ENCODE data around the gene CCDC34. TPM values are rescaled to one million over a fixed set of nuclear protein-coding genes. Genes with fewer than 3 reads are reported as not detected.

Gene CCDC34
- total and polyA plus RNA-seq, 2 of the 8 experiments (the other 6 are each of a cell fraction or from before 2014, with no cell fraction given): 7.7 to 24.3 TPM

- Histone ChIP-seq H2BK20ac (ENCODE audit: low read length) (no peak overlapping the region), H3K18ac (ENCODE audit: extremely low read depth, low read length) (no peak overlapping the region), H2BK15ac (ENCODE audit: low read length) (no peak overlapping the region), H3K56ac (replicated peaks; ENCODE audit: insufficient read length, low read depth, low read length) (no peak overlapping the region), H3K27ac (ENCODE audit: low read depth, low read length) (no peak overlapping the region), H3K36me3 (ENCODE audit: control insufficient read depth in 2 of 4, insufficient read depth in 4 of 4, low read length in 3 of 4) (peaks cover 0 to 13% (median 0%) of the 10 kb centered on the region in 4 experiments; a peak in 2 of 8 replicates), H4K5ac (ENCODE audit: insufficient read length, low read depth, low read length) (no peak overlapping the region), H4K20me1 (replicated peaks in 1 of 2; ENCODE audit: control insufficient read depth in 1 of 2, insufficient read depth in 2 of 2, low read length in 2 of 2) (peaks cover 8 to 21% of the 10 kb centered on the region in 2 experiments), H2AFZ (ENCODE audit: low read length) (no peak overlapping the region), H3K79me1 (ENCODE audit: low read depth, low read length) (peaks cover 8% of the 10 kb centered on the region; the same call in 1 of the 2 replicates), H3K23ac (ENCODE audit: insufficient read length) (no peak overlapping the region), H3K4me3 (ENCODE audit: extremely low read depth in 1 of 4, insufficient read depth in 2 of 4, low read depth in 3 of 4, low read length in 4 of 4) (no peak overlapping the region), H3K9me3 (ENCODE audit: insufficient read depth in 2 of 2, low read depth in 1 of 2, low read length in 1 of 2) (no peaks in the 10 kb centered on the region), H3K27me3 (replicated peaks in 1 of 4; ENCODE audit: control insufficient read depth in 3 of 4, extremely low read depth in 1 of 4, insufficient read depth in 3 of 4, low read length in 3 of 4) (no peaks in the 10 kb centered on the region), H3K9ac (replicated peaks in 1 of 4; ENCODE audit: extremely low read depth in 1 of 4, low read depth in 3 of 4, low read length in 3 of 4) (no peak overlapping the region), H3K4me1 (replicated peaks in 1 of 4; ENCODE audit: control insufficient read depth in 3 of 4, insufficient read depth in 4 of 4, low read length in 3 of 4) (peaks cover 2 to 20% (median 15%) of the 10 kb centered on the region in 4 experiments; a peak in 6 of 7 replicates), H2BK5ac (ENCODE audit: low read depth, low read length) (no peak overlapping the region), H3K4me2 (ENCODE audit: insufficient read depth in 1 of 2, low read depth in 2 of 2, low read length in 2 of 2) (0 out of 4 replicates have a peak overlapping the region, but pooled peaks of 1 of the 2 experiments have one; percentile 7), H4K91ac (replicated peaks; ENCODE audit: insufficient read length, low read length) (no peak overlapping the region), H3K23me2 (ENCODE audit: low read depth, low read length) (no peaks in the 10 kb centered on the region), H2BK120ac (replicated peaks; ENCODE audit: low read depth, low read length) (no peak overlapping the region), H4K8ac (ENCODE audit: extremely low read depth, insufficient read depth, low read length) (no peak overlapping the region), H2AK5ac (ENCODE audit: low read depth, low read length) (no peak overlapping the region), H2BK12ac (ENCODE audit: low read depth, low read length) (no peak overlapping the region), H3K14ac (ENCODE audit: insufficient read length) (no peak overlapping the region), H3K79me2 (ENCODE audit: control insufficient read depth in 1 of 2, insufficient read depth in 2 of 2, low read length in 2 of 2) (peaks cover 3 to 44% of the 10 kb centered on the region in 2 experiments; a peak in 3 of 4 replicates), H3K4ac (replicated peaks; ENCODE audit: insufficient read length, low read depth, low read length) (no peak overlapping the region)
- DNase-seq (ENCODE audit: low read depth in 1 of 2, low spot score in 2 of 2) (no peak), FAIRE-seq (no peak)
- ChIA-PET POLR2A (ENCODE audit: partially characterized antibody) (interaction anchor here (1.5 to 3.3 kb wide), 2 partner anchors 10 to 25 kb away, joined by 3 to 15 read pairs; no protein-coding TSS in a partner anchor), CTCF (ENCODE audit: partially characterized antibody) (interaction anchor here (1.1 to 3.4 kb wide), 3 partner anchors 12 to 89 kb away, joined by 3 to 30 read pairs (median 6); no protein-coding TSS in a partner anchor)
- WGBS, 2 experiments (ENCODE audit: extremely low coverage in 1 of 2, insufficient coverage in 1 of 2, insufficient read length in 1 of 2, insufficient replicate concordance in 2 of 2, low coverage in 1 of 2, low lambda C conversion rate in 2 of 2, missing lambda C conversion rate in 1 of 2): 76% methylated on average over 3 of the region's 3 CpGs; no CpG with 5 or more reads in 1 of the 2 experiments
- TF ChIP-seq GABPA (IDR thresholded peaks at IDR 0.05; ENCODE audit: borderline replicate concordance, insufficient read depth, low read length) (no peak), EP300 (IDR thresholded peaks at IDR 0.05; ENCODE audit: borderline replicate concordance in 1 of 2, low read depth in 2 of 2, low read length in 2 of 2) (no peak), PHF8 (conservative IDR thresholded peaks at IDR 0.05; ENCODE audit: low read depth, low read length) (no peak), CBX8 (IDR thresholded peaks at IDR 0.05; ENCODE audit: borderline replicate concordance, low read depth, low read length) (no peak; the same call in 1 of the 2 replicates), RFX5 (IDR thresholded peaks at IDR 0.05; ENCODE audit: borderline replicate concordance, low read depth, low read length) (no peak), CHD2 (IDR thresholded peaks at IDR 0.05; ENCODE audit: low read length) (no peak), JUND (IDR thresholded peaks at IDR 0.05; ENCODE audit: low read length) (no peak), NRF1 (IDR thresholded peaks at IDR 0.05; ENCODE audit: low read depth, low read length) (no peak), CTCF (IDR thresholded peaks at IDR 0.05; ENCODE audit: control extremely low read depth in 1 of 3, insufficient read depth in 1 of 3, low read depth in 1 of 3, low read length in 3 of 3) (no peak), TCF12 (IDR thresholded peaks at IDR 0.05; ENCODE audit: low read depth, low read length) (no peak)
These were observed 33.3 kb upstream of the CCDC34 start for GRCh38 chr11:27396259-27396839.

Data from H1 (cell line).